HUES48 (cell line): Measurements from ENCODE around the gene PLCH1.
"Not testable (repeated sequence)": the region's sequence is repeated elsewhere in the genome, so short reads cannot be mapped to it uniquely, and the experiment has no call there.

ENCODE experiments used
- H3K27ac ChIP-seq: one replicate; pipeline ENCODE4 v1.7.0; 2013; ENCODE audit warnings: low read depth, low read length, inconsistent platforms
- H3K27me3 ChIP-seq: 2 replicates; pipeline ENCODE4 v1.6.1; 2013; ENCODE audit warnings: mild to moderate bottlenecking, low read length; ENCODE audit not compliant: control insufficient read depth, insufficient read depth
- H3K36me3 ChIP-seq: 2 replicates; pipeline ENCODE4 v1.6.1; 2013; ENCODE audit warnings: low read length; ENCODE audit not compliant: control insufficient read depth, insufficient read depth
- H3K4me1 ChIP-seq: 2 replicates; pipeline ENCODE4 v1.6.1; 2013; ENCODE audit warnings: mild to moderate bottlenecking, low read length; ENCODE audit not compliant: control insufficient read depth, insufficient read depth
- H3K4me3 ChIP-seq: 2 replicates; pipeline ENCODE4 v1.5.1; 2013; ENCODE audit warnings: mild to moderate bottlenecking, low read depth, low read length
- H3K9ac ChIP-seq: 2 replicates; pipeline ENCODE4 v1.6.1; 2013; ENCODE audit warnings: mild to moderate bottlenecking, low read depth, low read length, moderate library complexity
- H3K9me3 ChIP-seq: 2 replicates; pipeline ENCODE4 v1.6.1; 2013; ENCODE audit warnings: low read length; ENCODE audit not compliant: control insufficient read depth, insufficient read depth

PLCH1 gene

GRCh38 chr3:155639462-155640055 is 105.3 kb downstream of the PLCH1 start:
- no peak overlapping the region for H3K27ac ChIP-seq

GRCh38 chr3:155638461-155638860 is 106.4 kb downstream of the PLCH1 start:
- not testable (repeated sequence) for H3K4me3 ChIP-seq, H3K9ac ChIP-seq, H3K27ac ChIP-seq, H3K27me3 ChIP-seq, H3K9me3 ChIP-seq, H3K36me3 ChIP-seq
- peaks cover 24% of the 10 kb centered on the region for H3K4me1 ChIP-seq

More at GRCh38 chr3:155639462-155640055, 105.3 kb downstream of the PLCH1 start:
- Histone ChIP-seq H3K4me3 (no peak overlapping the region), H3K9me3 (no peaks in the 10 kb centered on the region), H3K36me3 (no peaks in the 10 kb centered on the region), H3K4me1 (peaks cover 15% of the 10 kb centered on the region), H3K27me3 (no peaks in the 10 kb centered on the region), H3K9ac (no peak overlapping the region)

GRCh38 chr3:155637567-155637966 is 107.3 kb downstream of the PLCH1 start:
- Histone ChIP-seq H3K4me3 (no peak overlapping the region), H3K27me3 (no peaks in the 10 kb centered on the region), H3K9ac (no peak overlapping the region), H3K27ac (no peak overlapping the region), H3K36me3 (no peaks in the 10 kb centered on the region), H3K9me3 (no peaks in the 10 kb centered on the region), H3K4me1 (peaks cover 24% of the 10 kb centered on the region)

- H3K27me3 ChIP-seq, result no peaks in the 10 kb centered on the region
- no peak overlapping the region for H3K4me3 ChIP-seq
- H3K36me3 ChIP-seq, result no peaks in the 10 kb centered on the region
- H3K9me3 ChIP-seq, result no peaks in the 10 kb centered on the region
- H3K27ac ChIP-seq, result no peak overlapping the region
- H3K4me1 ChIP-seq, result peaks cover 20% of the 10 kb centered on the region
- no peak overlapping the region for H3K9ac ChIP-seq
Observed at GRCh38 chr3:155635056-155635455, 109.8 kb downstream of the PLCH1 start.

- Histone ChIP-seq H3K9me3 (no peaks in the 10 kb centered on the region), H3K36me3 (no peaks in the 10 kb centered on the region), H3K4me1 (peaks cover 26% of the 10 kb centered on the region), H3K9ac (no peak overlapping the region), H3K27ac (peak overlapping the region; percentile 21), H3K4me3 (no peak overlapping the region), H3K27me3 (no peaks in the 10 kb centered on the region)
Observed at GRCh38 chr3:155634121-155634719, 110.7 kb downstream of the PLCH1 start.

- Histone ChIP-seq H3K27ac (no peak overlapping the region), H3K27me3 (no peaks in the 10 kb centered on the region), H3K9ac (no peak overlapping the region), H3K4me3 (no peak overlapping the region), H3K36me3 (no peaks in the 10 kb centered on the region), H3K4me1 (peaks cover 31% of the 10 kb centered on the region), H3K9me3 (no peaks in the 10 kb centered on the region)
Observed at GRCh38 chr3:155631323-155632019, 113.4 kb downstream of the PLCH1 start.

- peaks cover 31% of the 10 kb centered on the region for H3K4me1 ChIP-seq
- H3K4me3 ChIP-seq, result no peak overlapping the region
- H3K27me3 ChIP-seq, result no peaks in the 10 kb centered on the region
- no peaks in the 10 kb centered on the region for H3K9me3 ChIP-seq
- no peaks in the 10 kb centered on the region for H3K36me3 ChIP-seq
- no peak overlapping the region for H3K27ac ChIP-seq
- no peak overlapping the region for H3K9ac ChIP-seq
Observed at GRCh38 chr3:155629556-155629955, 115.3 kb downstream of the PLCH1 start.

GRCh38 chr3:155629056-155629455 is 115.8 kb downstream of the PLCH1 start:
- Histone ChIP-seq H3K27me3 (no peaks in the 10 kb centered on the region), H3K9ac (no peak overlapping the region), H3K9me3 (no peaks in the 10 kb centered on the region), H3K27ac (no peak overlapping the region), H3K36me3 (no peaks in the 10 kb centered on the region), H3K4me1 (peaks cover 28% of the 10 kb centered on the region), H3K4me3 (no peak overlapping the region)

- H3K27me3 ChIP-seq, H3K4me3 ChIP-seq, H3K27ac ChIP-seq, H3K36me3 ChIP-seq, H3K9ac ChIP-seq, H3K9me3 ChIP-seq: not testable (repeated sequence)
- peaks cover 25% of the 10 kb centered on the region for H3K4me1 ChIP-seq
Observed at GRCh38 chr3:155622647-155623046, 122.2 kb downstream of the PLCH1 start.

GRCh38 chr3:155620552-155620951 is 124.3 kb downstream of the PLCH1 start:
- not testable (repeated sequence) for H3K4me3 ChIP-seq, H3K36me3 ChIP-seq, H3K27me3 ChIP-seq, H3K9ac ChIP-seq
- H3K27ac ChIP-seq, result peak overlapping the region; percentile 91
- peaks cover 19% of the 10 kb centered on the region for H3K9me3 ChIP-seq
- peaks cover 25% of the 10 kb centered on the region for H3K4me1 ChIP-seq
